Gastroesophageal sphincter (tissue), 4 donors: ENCODE data around the gene SLC26A6. TPM values are rescaled to one million over a fixed set of nuclear protein-coding genes. Genes with fewer than 3 reads are reported as not detected.

Source experiments
- ATAC-seq: fragments of 150-250 bp; one replicate; pipeline ENCODE4 v1.9.1; 2016; ENCODE audit warnings: mild to moderate bottlenecking, moderate library complexity
- H3K27ac ChIP-seq, 4 donors: fragments of 200-600 bp; sonication (generic) in 3 of 4; 1 replicate in 3 of 4; 2 replicates in 1 of 4; pipeline ENCODE4 v1.5.1; 2016 to 2019
- H3K27me3 ChIP-seq: fragments of 200-600 bp; sonication (generic); one replicate; pipeline ENCODE4 v1.5.1; 2019
- H3K36me3 ChIP-seq, 2 donors: fragments of 200-600 bp; sonication (generic); one replicate each; pipeline ENCODE4 v1.5.1; 2019; ENCODE audit warnings: control low read depth in 1 of 2
- H3K4me1 ChIP-seq, 3 donors: fragments of 200-600 bp; sonication (generic); 1 replicate in 2 of 3; 2 replicates in 1 of 3; pipeline ENCODE4 v1.5.1; 2016 to 2019; ENCODE audit warnings: control low read depth in 2 of 3
- H3K4me3 ChIP-seq, 2 donors: fragments of 200-600 bp; sonication (generic); one replicate each; pipeline ENCODE4 v1.5.1; 2019; ENCODE audit warnings: mild to moderate bottlenecking in 1 of 2, moderate library complexity in 1 of 2
- H3K9me3 ChIP-seq, 3 donors: fragments of 200-600 bp; sonication (generic); one replicate each; pipeline ENCODE4 v1.5.1; 2017 to 2019; ENCODE audit warnings: control low read depth in 2 of 3
- CTCF ChIP-seq, 4 experiments: fragments of 200-600 bp in 2 of 4; fragments of 450-650 bp in 2 of 4; sonication (generic) in 1 of 4; IDR thresholded peaks; one replicate each; pipeline ENCODE4 v1.5.1; 2017 to 2019; ENCODE audit warnings: antibody characterized with exemption in 4 of 4, mild to moderate bottlenecking in 2 of 4, moderate library complexity in 2 of 4
- EP300 ChIP-seq: sonication (generic); formaldehyde crosslinking; IDR thresholded peaks from one replicate; pipeline ENCODE4 v1.6.1; 2017; ENCODE audit warnings: antibody characterized with exemption, mild to moderate bottlenecking
- POLR2A ChIP-seq, 2 donors: fragments of 450-650 bp; IDR thresholded peaks; one replicate each; pipeline ENCODE4 v1.6.1; 2017; ENCODE audit warnings: antibody characterized with exemption in 2 of 2, mild to moderate bottlenecking in 2 of 2, moderate library complexity in 1 of 2
- POLR2AphosphoS5 ChIP-seq: sonication (generic); formaldehyde crosslinking; IDR thresholded peaks from one replicate; pipeline ENCODE4 v1.6.1; 2017; ENCODE audit warnings: antibody characterized with exemption
- WGBS, 2 donors: methylation state at CpG; one replicate each; pipeline ENCODE4 v1.1.5; 2018; ENCODE audit warnings: low coverage in 1 of 2; 5-methylcytosine and 5-hydroxymethylcytosine counted together
- total RNA-seq, 4 donors: library from RNA; depleted of rRNA; stranded (reverse); fragments of >200 nt; gene quantifications; one replicate each; pipeline ENCODE4 v1.1.0, GENCODE V29; 2016

SLC26A6 gene
- total RNA-seq, 4 donors from 2014 or later, result 7.4 to 21.8 (median 10.7) TPM

- 92% methylated on average over 3 to 4 of the region's 4 CpGs for WGBS, 2 donors
- Histone ChIP-seq H3K4me1 (no peaks in the 10 kb centered on the region), H3K9me3 (peaks cover 0 to 21% (median 3%) of the 10 kb centered on the region in 3 donors), H3K4me3 (no peak overlapping the region), H3K27me3 (no peaks in the 10 kb centered on the region), H3K36me3 (no peaks in the 10 kb centered on the region), H3K27ac (no peak overlapping the region)
- no peak for ATAC-seq
- no peak for TF ChIP-seq EP300
- no peak for TF ChIP-seq CTCF (IDR thresholded peaks at IDR 0.05)
- no peak for TF ChIP-seq POLR2A (IDR thresholded peaks at IDR 0.05)
- TF ChIP-seq POLR2AphosphoS5, result no peak
Measured at GRCh38 chr3:48617559-48617958, 17.7 kb downstream of the SLC26A6 start.

- TF ChIP-seq CTCF (IDR thresholded peaks at IDR 0.05) (no peak), POLR2A (IDR thresholded peaks at IDR 0.05) (no peak), POLR2AphosphoS5 (no peak), EP300 (no peak)
- Histone ChIP-seq H3K27ac (no peak overlapping the region), H3K4me1 (peaks cover 0 to 8% (median 2%) of the 10 kb centered on the region in 3 donors), H3K36me3 (no peaks in the 10 kb centered on the region), H3K4me3 (no peak overlapping the region), H3K27me3 (no peaks in the 10 kb centered on the region), H3K9me3 (peaks cover 0 to 21% (median 3%) of the 10 kb centered on the region in 3 donors)
- WGBS, 2 donors, result 51 to 59% methylated on average over 2 to 3 of the region's 3 CpGs
- no peak for ATAC-seq
Measured at GRCh38 chr3:48614044-48614443, 21.2 kb downstream of the SLC26A6 start.

GRCh38 chr3:48612309-48612708 lies 23.0 kb downstream of the SLC26A6 start:
- Histone ChIP-seq H3K36me3 (peaks cover 0 to 5% of the 10 kb centered on the region in 2 donors), H3K9me3 (peaks cover 0 to 7% (median 1%) of the 10 kb centered on the region in 3 donors), H3K4me3 (no peak overlapping the region), H3K4me1 (peaks cover 0 to 25% (median 13%) of the 10 kb centered on the region in 3 donors), H3K27ac (no peak overlapping the region), H3K27me3 (no peaks in the 10 kb centered on the region)
- WGBS, 2 donors, result 35 to 50% methylated on average over 1 of the region's 1 CpG
- no peak for ATAC-seq
- no peak for TF ChIP-seq EP300
- no peak for TF ChIP-seq POLR2AphosphoS5
- TF ChIP-seq CTCF (IDR thresholded peaks at IDR 0.05), result no peak
- TF ChIP-seq POLR2A (IDR thresholded peaks at IDR 0.05), result no peak

GRCh38 chr3:48609088-48610005 lies 25.9 kb downstream of the SLC26A6 start, which contains the start of gene UQCRC1:
UQCRC1 (minus strand) TSS chr3:48609646; CDS start chr3:48609620, 26 bp downstream.
- 4 to 7% methylated on average over 3 to 19 of the region's 86 CpGs for WGBS, 2 donors
- H3K36me3 ChIP-seq, result peaks cover 0 to 35% of the 10 kb centered on the region in 2 donors
- H3K9me3 ChIP-seq, result no peaks in the 10 kb centered on the region

More at GRCh38 chr3:48609088-48610005, 25.9 kb downstream of the SLC26A6 start, which contains the start of gene UQCRC1:
- TF ChIP-seq EP300, result no peak
- TF ChIP-seq POLR2A (IDR thresholded peaks at IDR 0.05), result peak; percentile 68 to 74
- TF ChIP-seq CTCF (IDR thresholded peaks at IDR 0.05), result peak in 3 of 4 experiments; percentile 87 to 93 (median 90)
- peak; percentile 78 for TF ChIP-seq POLR2AphosphoS5
- Histone ChIP-seq H3K4me3 (peak within 1 kb of the TSS; percentile 65 to 96), H3K27me3 (no peaks in the 10 kb centered on the region), H3K4me1 (peaks cover 0 to 39% (median 13%) of the 10 kb centered on the region in 3 donors), H3K27ac (peak within 1 kb of the TSS; percentile 57 to 96 (median 92))
- peak; percentile 100 for ATAC-seq
